ENCODE data around the gene KIF20B.

GRCh38 chr10:89707372-89707771 is 6.0 kb downstream of the KIF20B start:
- TF ChIP-seq CTCF (IDR thresholded peaks at IDR 0.05) (no peak), EZH2 (IDR thresholded peaks at IDR 0.05) (no peak), EZH2phosphoT487 (IDR thresholded peaks at IDR 0.05) (no peak)

All from neural progenitor cell (in vitro differentiated cells).